Measurements from ENCODE around the gene CYP46A1. TPM values are rescaled to one million over a fixed set of nuclear protein-coding genes. Genes with fewer than 3 reads are reported as not detected.
"Not testable (repeated sequence)": the region's sequence is repeated elsewhere in the genome, so short reads cannot be mapped to it uniquely, and the experiment has no call there.

CYP46A1 gene
- total RNA-seq, 4 donors from 2014 or later = 0.94 to 2.4 (median 0.95) TPM

- no peak for DNase-seq (ENCODE audit: low spot score)
- TF ChIP-seq, protein P1, sequence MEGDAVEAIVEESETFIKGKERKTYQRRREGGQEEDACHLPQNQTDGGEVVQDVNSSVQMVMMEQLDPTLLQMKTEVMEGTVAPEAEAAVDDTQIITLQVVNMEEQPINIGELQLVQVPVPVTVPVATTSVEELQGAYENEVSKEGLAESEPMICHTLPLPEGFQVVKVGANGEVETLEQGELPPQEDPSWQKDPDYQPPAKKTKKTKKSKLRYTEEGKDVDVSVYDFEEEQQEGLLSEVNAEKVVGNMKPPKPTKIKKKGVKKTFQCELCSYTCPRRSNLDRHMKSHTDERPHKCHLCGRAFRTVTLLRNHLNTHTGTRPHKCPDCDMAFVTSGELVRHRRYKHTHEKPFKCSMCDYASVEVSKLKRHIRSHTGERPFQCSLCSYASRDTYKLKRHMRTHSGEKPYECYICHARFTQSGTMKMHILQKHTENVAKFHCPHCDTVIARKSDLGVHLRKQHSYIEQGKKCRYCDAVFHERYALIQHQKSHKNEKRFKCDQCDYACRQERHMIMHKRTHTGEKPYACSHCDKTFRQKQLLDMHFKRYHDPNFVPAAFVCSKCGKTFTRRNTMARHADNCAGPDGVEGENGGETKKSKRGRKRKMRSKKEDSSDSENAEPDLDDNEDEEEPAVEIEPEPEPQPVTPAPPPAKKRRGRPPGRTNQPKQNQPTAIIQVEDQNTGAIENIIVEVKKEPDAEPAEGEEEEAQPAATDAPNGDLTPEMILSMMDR (IDR thresholded peaks at IDR 0.05) = no peak
- no peak for ATAC-seq (ENCODE audit: low FRiP score)
Measured at GRCh38 chr14:99657645-99658155, 26.4 kb upstream of the CYP46A1 start.

- DNase-seq (ENCODE audit: low spot score) (no peak), ATAC-seq (ENCODE audit: low FRiP score) (peak; percentile 29)
- TF ChIP-seq, protein P1 (IDR thresholded peaks at IDR 0.05) = no peak
Measured at GRCh38 chr14:99658218-99658845, 25.8 kb upstream of the CYP46A1 start.

DNA sequence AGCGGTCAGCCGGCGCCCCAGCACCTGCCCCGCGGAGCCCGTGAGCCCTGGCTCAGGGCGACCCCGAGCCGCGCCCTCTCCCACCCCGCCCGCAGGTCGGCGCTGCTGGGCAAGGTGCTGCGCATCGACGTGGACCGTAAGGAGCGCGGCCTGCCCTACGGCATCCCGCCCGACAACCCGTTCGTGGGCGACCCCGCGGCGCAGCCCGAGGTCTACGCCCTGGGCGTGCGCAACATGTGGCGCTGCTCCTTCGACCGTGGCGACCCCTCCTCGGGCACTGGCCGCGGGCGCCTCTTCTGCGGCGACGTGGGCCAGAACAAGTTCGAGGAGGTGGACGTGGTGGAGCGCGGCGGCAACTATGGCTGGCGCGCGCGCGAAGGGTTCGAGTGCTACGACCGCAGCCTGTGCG lies 24.8 kb upstream of the CYP46A1 start:
- ATAC-seq (ENCODE audit: low FRiP score) = no peak
- TF ChIP-seq, protein P1 (IDR thresholded peaks at IDR 0.05) = no peak
- DNase-seq (ENCODE audit: low spot score) = no peak

DNA sequence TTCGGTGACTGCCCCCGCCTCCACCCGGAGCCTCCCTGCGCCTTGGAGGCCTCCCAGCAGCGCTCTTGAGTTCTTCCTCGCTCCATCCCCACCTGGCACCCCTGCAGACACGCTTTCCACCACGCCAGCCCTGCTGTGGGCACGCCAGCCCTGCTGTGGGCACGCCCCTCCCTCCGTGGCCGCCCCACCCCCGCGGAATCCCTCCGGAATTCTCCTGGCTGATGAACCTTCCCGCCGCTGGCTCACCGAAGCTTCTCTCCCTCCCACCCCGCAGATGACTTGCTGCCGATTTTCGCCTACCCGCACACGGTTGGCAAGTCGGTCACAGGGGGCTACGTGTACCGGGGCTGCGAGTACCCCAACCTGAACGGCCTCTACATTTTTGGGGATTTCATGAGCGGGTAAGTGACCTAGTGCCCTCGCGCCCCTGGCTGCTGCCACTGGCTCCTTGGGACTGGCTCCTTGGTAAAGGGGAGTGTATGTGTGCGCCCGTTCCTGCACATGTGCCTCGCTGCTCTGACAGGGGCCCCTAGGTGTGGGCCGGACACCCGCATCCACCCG lies 24.0 kb upstream of the CYP46A1 start:
- DNase-seq (ENCODE audit: low spot score) (no peak), ATAC-seq (ENCODE audit: low FRiP score) (peak; percentile 47)
- TF ChIP-seq, protein P1 (IDR thresholded peaks at IDR 0.05) = no peak

- ATAC-seq (ENCODE audit: low FRiP score) (no peak), DNase-seq (ENCODE audit: low spot score) (no peak)
- TF ChIP-seq, protein P1 (IDR thresholded peaks at IDR 0.05) = no peak
Measured at GRCh38 chr14:99660794-99661193, 23.3 kb upstream of the CYP46A1 start.

GRCh38 chr14:99661206-99661605 lies 22.9 kb upstream of the CYP46A1 start:
- not testable (repeated sequence) for ATAC-seq (ENCODE audit: low FRiP score); DNase-seq (ENCODE audit: low spot score)

DNA sequence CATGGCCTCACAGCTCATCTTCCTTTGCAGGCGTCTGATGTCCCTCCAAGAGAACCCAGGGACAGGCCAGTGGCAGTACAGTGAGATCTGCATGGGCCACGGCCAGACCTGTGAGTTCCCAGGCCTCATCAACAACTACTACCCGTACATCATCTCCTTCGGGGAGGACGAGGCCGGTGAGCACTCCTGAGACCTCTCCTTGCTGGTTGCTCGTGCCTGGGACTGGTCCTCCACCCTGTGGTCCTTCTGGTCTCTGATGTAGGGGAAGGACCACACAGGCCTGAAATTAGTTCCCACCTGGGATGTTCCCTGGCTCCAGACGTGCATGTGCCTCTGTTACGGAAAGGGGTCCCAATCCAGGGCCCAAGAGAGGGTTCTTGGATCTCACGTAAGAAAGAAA lies 21.3 kb upstream of the CYP46A1 start:
- TF ChIP-seq, protein P1 (IDR thresholded peaks at IDR 0.05) = no peak
- no peak for ATAC-seq (ENCODE audit: low FRiP score)
- no peak for DNase-seq (ENCODE audit: low spot score)

All from omental fat pad (tissue), 4 donors.